Hippocampal formation (tissue), 2 donors: Measurements from ENCODE around the gene ARMH4.
A peak's percentile ranks its signal among the peaks of the same experiment; 100 is the strongest.
"Not testable (repeated sequence)": the region's sequence is repeated elsewhere in the genome, so short reads cannot be mapped to it uniquely, and the experiment has no call there.

Experiments
- DNase-seq, 2 donors: peaks; one replicate each; lab custom pipeline; 2025; lab: John Stamatoyannopoulos, UW

ARMH4 gene

DNA sequence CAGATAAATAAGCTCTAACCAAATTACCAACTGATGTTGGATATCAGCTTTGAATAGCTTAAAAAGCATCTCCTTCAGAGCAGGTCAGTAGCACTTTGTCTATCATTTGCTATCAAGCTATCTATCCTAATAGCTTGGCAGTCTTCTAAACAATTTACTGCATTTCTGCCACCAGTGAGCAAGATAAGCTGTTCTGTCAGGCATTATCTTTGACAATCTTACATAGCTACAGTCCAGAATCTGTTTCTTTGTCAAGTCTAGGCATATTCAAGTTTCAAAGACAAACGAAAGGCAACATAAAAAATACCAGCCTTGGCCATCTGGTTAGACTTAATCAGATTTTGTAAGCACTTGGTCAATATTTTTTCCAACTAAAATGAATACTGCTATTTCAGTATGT, 5.6 kb downstream of the ARMH4 start:
- DNase-seq: no peak

DNA sequence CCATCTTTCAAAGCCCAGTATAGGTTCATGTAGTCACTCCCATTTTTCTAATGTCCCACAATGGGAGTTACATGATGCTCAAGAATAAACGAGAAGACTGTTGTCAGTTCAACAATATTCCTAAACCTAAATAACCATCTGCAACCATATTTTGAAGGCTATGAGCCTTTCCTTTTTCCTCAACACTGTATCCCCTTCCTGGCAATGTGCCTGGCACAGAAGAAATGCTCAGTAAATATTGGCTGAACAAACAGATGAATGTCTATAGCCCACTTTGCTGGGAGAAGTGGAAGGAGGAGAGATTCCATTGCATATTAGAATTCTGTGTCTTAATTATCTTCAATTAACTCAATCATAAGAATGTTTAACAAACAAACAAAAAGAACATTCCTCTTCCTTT, 6.1 kb downstream of the ARMH4 start:
- no peak for DNase-seq

DNA sequence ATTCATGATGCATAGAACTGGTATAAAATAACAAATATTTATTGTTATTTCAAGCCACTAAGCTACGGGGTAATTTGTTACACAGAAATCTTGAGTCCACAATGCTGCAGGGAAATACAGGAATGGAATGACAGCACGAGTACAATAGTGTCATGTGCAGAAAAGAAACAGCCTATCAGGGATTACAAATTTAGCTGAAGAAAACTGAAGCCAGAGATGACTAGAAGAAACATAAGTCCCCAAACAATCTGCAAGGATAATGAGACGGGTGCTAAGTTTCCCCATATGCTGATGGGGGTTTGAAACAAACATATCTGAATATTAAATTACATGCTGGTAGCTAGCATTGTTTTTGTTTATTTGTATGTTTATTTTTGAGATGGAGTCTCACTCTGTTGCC, 8.9 kb downstream of the ARMH4 start:
- DNase-seq: no peak

DNA sequence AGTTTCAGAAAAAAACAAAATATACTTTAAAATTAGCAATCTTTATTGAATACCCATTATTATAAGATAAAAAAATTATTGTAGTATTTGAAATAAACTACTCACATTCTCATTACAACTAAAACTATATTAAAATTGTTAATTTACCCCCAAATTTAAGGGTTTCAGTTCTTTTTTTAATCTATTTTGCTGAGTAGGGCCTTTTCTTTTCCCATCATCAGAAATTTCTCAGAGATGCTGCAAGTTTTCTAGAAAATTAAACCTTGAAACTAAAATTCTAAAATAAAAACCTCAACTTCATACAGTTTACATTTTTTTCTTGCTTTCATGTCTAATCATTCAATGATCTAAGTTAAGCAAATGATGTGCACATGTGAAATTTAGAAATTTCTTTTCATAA, 10.1 kb downstream of the ARMH4 start:
- no peak for DNase-seq

DNA sequence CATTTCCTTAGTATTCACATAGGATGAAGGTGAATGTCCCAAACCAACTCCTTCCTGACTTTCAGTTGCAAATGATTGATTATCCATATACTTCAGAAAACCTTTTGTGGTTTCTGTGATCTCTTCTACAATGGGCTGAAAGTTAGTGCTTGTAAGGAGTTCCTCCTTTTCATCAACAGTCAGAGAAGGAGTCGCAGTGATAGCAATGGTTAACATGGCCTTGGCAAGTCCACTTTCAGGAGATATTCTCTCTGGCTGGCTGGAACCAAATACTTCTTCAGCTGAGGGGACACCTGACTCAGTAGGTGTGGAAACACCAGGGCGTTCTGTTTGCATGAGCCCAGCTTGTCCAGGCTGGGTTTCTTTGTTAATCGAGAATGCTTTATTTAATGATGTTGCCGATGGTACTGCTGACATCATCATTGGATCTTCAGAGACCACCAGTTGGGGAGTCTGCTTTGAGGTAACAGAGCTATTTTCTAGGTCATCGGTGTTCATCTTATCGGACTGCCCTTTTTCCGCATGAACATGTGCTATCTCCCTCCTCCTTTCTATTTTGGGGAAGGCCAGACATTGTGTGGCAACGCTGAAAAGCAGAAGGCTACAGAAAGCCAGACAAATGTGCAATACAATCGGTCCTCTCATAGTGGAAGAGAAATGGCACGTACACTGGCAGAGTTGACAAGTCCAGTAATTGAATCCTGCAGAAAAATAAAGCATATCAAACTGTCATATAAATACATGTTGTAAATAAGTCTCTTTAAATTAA, 13.1 kb downstream of the ARMH4 start:
- peak in 1 of 2 donors; percentile 14 for DNase-seq

DNA sequence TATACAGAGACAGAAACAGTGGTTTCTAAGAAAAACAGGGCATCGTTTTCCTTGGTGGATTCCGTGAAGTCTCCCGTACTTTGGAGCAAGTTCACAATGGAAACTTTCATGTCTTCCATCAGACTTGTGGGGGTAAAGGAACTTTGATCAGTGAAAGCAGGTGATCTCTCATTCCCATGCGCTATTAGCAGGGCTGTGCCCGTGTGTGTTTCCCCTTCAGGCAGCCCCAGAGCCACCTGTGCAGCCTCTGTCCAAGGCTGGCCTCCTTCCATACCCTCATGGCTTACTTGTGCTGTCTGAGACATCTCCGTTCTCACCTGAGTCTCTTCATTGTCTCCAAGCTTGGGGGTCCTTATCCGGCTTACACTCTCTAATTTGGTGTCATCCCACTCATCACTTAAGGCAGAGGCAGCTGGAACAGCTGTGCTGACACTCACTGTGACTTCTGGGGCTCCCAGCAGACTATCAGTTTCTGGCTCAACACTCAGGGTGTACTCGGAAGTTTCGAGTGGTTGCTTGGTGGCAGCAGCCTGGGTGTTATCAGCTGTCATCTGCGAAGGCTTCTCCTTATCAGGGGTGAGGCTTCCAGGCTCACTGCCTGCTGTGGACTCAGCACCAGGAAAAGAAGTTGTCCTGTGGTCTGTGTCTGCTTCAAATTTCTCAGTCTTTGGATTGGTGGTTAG, 13.8 kb downstream of the ARMH4 start:
- no peak for DNase-seq

DNA sequence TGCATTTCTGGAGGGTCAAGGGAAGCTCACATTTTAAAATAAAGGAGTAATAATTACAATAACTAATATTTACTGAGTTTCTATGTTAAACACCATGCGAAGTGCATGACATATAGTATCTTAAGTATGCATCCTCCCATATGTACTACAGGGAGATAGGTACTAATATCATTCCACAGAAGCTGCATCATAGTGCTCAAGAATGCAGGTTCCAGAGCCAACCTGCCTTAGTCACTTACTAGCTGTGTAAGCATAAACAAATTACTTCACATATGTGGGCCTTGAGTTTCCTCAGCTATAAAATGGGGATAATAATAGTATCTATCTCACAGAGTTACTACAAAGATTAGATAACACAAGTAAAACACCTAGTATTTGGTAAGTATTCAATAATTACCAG, 18.3 kb downstream of the ARMH4 start:
- no peak for DNase-seq

DNA sequence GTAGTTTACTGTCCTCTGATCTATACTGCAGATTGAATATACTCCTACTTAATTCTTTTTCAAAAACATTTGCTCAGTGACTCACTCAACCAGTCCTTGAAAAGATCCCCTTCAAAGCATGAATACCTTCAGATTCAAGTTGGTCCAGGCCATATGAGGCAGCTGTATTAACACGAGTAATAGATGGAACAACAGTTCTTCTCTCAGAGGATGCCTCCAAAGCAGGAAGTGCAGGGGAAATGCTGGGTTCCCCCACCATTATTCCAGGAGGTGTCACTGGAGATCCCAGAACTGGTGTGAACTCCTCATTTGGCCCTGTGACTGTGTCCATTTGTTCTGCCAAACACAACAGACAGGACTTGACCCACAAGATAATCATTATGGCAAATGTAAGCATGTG, 20.6 kb downstream of the ARMH4 start:
- DNase-seq: no peak

DNA sequence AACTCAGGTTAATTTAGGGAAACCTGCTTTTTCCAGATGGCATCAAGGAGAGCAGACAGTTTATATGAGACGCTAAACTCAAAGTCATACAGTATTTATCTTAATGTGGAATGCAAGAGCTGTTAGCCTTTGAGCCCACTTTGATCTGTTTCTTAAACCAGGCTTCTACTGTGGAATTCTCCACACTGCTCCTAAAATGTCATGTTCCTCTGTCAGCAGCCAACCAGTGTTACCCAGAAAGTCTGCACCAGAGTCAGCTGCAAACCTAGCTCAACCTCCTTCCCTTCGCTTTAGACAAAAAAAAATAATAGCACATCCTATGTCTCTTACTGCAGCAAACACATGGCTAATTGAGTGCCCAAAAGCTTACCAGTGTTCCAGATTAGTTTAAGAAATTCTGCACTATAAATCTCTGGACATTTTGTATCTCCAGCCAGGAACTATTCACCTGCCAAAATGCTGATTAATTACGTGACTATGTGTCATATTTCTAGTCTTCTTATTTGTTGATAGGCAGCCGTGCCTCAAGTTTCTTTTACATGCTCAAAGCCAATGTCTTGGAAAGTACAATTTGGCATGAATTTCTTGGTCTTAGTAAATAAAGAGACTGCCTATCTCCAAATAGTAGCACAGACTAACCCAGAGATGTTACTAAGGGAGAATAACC, 21.8 kb downstream of the ARMH4 start:
- no peak for DNase-seq

DNA sequence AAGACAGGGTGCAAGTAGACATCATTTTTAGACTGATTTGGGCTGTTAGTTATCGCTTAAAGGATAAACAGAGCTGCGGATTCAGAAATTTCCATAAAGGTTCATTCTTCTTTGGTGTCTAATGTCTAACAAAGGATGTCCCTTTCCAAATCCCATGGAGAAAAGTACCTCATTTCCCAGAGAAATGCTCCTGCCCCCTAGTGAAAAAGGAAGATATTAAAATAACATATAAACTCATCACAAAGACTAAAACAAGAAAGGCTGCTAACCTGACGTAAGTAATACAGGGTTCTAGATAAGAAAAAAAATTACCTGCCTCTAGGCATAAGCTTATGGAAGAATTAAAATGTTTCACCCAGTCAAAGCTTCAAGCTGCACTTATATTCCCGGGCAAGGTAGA, 22.8 kb downstream of the ARMH4 start:
- DNase-seq: no peak

DNA sequence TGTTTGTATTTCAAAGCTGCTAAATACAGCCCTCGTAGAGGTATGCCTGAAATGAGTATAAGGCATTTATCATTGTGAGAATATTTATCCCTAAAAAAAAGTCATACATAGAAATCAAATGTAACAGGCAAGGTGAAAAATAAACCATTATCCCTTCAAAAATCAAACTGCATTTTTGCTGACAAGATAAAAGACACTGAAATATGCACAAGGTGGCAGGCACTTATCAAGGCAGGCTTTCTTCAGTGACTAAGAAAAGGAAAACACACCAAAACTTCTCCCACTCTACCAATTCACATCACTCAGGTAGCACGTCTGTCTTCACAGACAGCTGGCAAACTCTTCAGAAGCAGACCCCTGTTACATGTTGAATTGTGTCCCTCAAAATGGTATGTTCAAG, 23.6 kb downstream of the ARMH4 start:
- DNase-seq: no peak

DNA sequence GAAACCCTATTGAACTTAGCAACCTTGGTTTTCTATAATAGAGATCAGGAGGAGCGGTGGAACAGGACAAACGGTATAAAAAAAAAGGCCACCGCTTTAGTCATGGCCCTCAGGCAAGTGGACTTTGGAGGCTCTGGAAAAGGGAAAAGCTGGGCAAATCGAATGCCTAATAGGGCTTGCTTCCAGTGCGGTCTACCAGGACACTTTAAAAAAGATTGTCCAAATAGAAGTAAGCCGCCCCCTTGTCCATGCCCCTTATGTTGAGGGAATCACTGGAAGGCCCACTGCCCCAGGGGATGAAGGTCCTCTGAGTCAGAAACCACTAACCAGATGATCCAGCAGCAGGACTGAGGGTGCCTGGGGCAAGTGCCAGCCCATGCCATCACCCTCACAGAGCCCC, 29.5 kb downstream of the ARMH4 start:
- DNase-seq: not testable (repeated sequence)

DNA sequence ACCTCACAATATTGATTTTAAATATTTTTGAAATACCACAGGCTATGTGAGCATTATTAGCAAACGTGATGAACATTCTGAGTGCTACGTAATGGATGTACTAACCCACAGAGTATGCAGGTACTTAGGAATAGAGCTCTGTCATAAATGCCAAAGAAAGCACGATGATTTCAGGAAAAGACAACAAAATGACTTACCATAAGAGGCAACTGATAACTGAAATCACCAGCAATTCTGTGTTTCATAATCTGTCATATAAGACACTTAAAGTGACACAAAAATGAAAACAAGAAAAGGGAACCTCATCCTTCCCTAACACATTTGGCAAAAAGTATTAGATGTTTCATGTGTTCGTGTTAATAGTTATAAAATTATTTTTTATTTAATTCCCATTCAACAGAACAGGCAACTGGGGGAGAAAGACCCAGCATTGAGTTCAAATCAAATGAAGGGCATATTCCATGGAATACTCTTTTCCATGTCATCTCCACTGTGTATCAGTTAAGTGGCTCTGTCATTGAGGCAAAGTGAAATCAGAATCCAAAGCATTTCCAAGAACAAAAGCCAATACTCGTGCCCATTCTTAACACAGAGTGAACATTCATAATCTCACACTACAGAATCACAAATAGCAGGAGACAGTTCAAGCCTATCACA, 30.4 kb downstream of the ARMH4 start:
- no peak for DNase-seq

DNA sequence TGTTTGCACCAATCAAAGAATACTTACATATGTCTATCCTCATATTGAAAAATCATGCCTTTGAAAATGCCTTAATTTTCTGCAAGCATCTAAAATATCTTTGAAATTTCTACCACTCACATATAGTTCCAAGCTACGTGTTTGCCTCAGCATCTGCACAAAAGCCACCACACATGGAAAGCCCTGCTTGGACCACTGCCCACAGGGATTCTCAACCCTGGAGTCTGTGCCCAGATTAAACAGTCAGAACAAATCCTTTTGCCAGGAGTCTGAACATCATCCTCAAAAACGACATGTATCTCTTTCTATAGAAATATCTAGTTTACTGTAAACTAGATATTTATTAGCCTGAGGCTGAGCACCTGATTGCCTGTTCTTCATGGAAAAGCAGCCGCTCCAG, 32.6 kb downstream of the ARMH4 start:
- no peak for DNase-seq

DNA sequence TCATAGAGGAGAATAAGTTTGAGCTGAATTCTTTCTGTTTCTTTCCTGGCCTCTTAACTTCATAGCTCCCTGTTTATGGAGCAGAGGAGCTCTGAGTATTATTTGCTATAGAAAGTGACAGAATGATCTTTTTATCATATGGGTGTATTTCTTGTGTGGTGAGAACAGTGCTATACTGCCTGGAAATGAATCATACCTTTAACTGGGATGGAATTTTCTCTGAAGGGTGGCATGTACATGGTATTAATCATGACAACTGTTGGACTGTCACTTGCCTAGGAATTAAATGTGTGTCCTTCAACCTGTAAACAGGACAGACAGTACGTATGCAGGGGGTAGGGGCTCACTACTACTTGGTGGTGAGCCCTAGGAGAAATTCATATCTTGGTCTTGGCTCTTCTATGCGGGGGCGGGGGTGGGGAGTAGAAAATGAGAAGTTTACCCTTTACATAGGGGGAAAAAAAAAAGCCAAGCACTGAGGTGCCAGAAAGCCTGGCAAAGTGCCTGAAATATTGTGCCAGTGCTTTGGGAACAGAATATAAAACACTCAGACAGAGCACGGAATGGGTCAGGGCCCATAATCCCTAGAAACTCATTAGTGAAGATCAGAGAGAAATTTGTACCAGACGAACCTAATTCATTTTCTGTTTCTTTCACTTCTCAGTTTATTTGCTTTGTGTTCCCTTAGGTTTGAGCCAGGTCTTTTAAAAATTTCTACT, 33.8 kb downstream of the ARMH4 start:
- DNase-seq: no peak

DNA sequence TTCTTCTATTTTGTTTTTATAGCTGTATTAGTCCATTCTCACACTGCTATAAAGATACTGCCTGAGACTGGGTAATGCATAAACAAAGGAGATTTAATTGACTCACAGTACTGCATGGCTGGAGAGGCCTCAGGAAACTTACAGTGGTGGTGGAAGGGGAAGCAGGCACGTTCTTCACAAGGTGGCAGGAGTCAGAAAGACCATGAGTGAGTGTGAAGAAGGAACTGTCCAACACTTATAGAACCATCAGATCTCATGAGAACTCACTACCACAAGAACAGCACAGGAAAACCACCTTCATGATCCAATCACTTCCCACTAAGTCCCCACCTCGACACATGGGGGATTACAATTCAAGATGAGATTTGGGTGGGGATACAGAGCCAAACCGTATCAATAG, 42.3 kb downstream of the ARMH4 start:
- no peak for DNase-seq

DNA sequence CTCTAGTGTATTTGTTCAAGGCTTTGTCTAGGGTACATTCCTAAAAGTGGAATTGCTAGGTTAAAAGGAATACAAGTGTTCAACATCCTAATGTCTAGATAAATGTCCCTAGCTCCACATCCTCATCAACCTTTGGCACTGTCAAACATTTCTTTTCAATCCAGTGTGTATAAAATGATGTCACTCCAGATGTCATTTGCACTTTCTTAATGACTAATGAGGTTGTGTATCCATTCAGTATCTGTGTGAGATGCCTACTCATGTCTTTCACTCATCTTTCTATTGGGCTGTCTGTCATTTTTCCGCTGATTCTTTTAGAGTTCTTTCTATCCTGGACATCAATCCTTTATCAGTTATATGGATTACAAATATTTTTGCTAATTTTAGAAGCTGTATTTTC, 43.3 kb downstream of the ARMH4 start:
- DNase-seq: no peak

DNA sequence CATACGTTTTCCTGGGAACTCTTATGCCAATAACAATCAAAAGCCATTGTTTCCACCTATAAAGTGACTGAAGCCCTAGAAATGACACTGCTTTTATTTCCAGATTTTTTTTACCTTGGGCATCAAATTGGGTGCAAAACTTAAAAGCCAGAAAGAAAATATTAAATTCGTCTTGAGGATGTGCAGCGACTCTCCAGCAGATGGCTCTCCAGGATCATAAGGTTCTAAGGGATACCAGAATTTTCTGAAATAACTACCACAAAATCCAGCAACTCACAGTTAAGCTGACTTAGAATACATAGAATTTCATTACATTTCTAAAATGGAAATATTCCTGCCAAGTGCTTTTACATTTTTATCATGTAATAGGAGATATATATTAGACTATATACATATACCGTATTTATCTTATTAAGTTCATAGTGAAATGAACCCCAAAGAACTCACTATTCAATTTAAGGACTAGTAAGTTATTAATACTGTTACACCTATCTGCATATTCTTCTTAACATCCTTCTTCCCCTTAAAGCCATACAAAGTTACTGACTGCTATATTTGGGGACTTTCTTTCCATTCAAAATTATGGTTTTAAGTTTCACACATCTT, 44.0 kb downstream of the ARMH4 start:
- DNase-seq: peak; percentile 13 to 79

DNA sequence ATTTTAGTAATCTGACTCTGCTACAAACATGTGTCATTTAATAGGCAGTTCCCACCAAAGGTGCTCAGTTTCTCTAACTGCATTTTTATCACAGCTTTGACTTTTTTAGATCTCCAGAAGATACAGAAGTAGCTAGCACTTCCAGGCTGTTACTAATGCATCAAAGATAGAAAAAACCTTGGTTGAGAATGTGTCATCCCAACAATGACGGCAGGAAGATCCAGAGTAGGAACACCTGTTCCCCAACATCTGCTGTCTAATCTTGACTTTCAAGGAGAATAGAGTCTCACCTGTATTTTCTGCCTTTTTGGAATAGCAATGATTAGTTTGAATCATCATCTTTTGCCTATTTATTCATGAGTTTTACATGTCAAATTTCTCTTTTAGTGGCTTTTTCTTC, 45.0 kb downstream of the ARMH4 start:
- no peak for DNase-seq

DNA sequence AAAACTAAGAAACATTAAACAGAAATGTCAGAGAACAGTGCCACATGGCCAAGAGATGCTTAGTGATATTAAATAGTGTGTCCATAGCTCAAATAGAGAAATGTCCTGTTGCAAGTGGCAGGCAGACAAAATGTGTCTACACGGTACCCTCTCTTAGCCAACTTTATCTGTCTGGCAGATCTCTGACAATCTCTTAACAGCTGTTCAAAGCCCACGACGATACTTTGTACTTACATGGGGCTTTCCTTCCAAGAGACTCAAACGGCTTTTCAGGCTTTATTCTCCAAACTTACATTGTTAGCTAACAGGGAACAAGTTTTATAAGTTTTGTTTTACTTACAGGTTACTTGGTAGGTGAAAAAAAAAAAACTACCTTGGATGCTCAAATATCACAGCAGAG, 45.6 kb downstream of the ARMH4 start:
- no peak for DNase-seq

DNA sequence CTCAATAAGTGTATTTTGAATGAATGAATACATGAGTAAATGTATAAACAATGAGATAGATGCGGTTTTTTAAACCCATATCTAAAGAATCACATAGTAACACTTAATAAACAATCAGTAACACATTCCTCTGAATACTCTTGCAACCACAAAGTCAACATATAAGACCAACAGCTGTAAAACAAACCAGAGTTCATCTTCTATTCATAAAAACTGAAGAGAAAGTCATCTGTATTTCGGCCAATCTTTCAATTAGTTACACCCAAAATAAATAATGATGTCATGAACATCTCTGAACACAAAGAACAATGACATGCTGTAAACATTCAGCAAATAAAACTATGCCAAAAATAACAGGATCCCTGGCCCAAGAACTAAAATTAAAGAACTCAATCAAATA, 47.2 kb downstream of the ARMH4 start:
- no peak for DNase-seq
